ENCODE results near the gene EXOC3L1.

Gene EXOC3L1

GRCh38 chr16:67230809-67231660 lies 41.1 kb upstream of the EXOC3L1 start:
- FAIRE-seq (peak; percentile 35), DNase-seq (ENCODE audit: insufficient read length, low spot score) (no peak)
- peak; percentile 15 for TF ChIP-seq POLR2AphosphoS5 (IDR thresholded peaks at IDR 0.05; ENCODE audit: low read depth, low read length)
- no peak for TF ChIP-seq POLR2A (IDR thresholded peaks at IDR 0.05; ENCODE audit: low read depth, low read length)
- TF ChIP-seq POU2F2 (IDR thresholded peaks at IDR 0.05; ENCODE audit: low read depth, low read length): peak; percentile 62

DNA sequence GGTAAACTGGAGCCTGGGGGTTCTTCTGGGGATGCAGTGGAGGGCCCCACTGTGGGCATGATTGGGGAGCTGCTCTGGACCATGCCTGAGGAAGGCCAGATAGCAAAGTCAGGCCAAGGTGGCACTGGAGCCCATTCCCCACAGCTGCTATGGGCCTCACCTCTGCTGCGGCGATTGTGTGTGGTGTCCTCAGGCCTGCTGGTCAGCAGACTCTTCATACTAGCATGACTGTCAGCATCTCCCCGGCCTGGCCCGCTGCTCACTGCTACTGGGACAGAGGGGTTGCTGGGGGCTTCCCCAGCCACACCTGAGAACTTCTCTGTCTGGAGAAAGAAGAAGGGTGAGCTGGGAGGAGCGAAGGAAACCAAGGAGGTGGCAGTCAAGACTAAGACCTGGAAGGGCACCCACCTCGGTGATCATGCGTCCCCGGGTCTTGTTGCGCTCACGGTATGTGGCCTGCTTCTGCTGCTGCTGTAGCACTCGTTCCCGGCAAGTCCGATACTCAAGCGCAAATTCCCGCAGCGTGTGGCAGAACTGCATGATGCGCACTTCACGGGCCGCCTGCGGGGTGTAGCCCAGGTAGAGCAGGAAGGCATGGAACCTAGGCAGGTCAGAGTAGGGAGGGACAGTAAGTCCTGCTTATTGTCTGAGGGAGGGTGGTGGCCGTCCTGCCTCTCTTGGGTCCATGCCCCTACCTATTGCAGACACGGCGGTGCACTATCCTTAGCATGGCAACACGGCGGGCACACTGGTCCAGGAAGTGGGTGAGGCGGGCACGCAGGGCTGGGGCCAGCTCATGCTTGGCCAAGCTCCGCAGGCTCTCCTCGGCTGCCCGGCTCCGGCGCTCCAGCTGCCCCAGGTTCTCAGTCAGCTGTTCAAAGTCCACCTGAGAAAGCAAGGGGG lies 40.2 kb upstream of the EXOC3L1 start:
- no peak for DNase-seq (ENCODE audit: insufficient read length, low spot score)
- TF ChIP-seq POU2F2 (IDR thresholded peaks at IDR 0.05; ENCODE audit: low read depth, low read length) (no peak), SPI1 (IDR thresholded peaks at IDR 0.05; ENCODE audit: low read depth, low read length) (no peak), POLR2A (IDR thresholded peaks at IDR 0.05; ENCODE audit: low read depth, low read length) (0 out of 2 replicates have a peak, but pooled peaks have one; percentile 27), TAF1 (IDR thresholded peaks at IDR 0.05; ENCODE audit: low read depth, low read length) (no peak)
- FAIRE-seq: no peak

- DNase-seq (ENCODE audit: insufficient read length, low spot score): no peak
- no peak for FAIRE-seq
- TF ChIP-seq POU2F2 (IDR thresholded peaks at IDR 0.05; ENCODE audit: low read depth, low read length): no peak
- TF ChIP-seq POLR2AphosphoS5 (IDR thresholded peaks at IDR 0.05; ENCODE audit: low read depth, low read length): no peak
- no peak for TF ChIP-seq PAX5 (IDR thresholded peaks at IDR 0.05; ENCODE audit: insufficient read depth, low read length, severe bottlenecking)
- TF ChIP-seq TAF1 (IDR thresholded peaks at IDR 0.05; ENCODE audit: low read depth, low read length): no peak
- no peak for TF ChIP-seq POLR2A (IDR thresholded peaks at IDR 0.05; ENCODE audit: low read depth, low read length)
- TF ChIP-seq SPI1 (IDR thresholded peaks at IDR 0.05; ENCODE audit: low read depth, low read length): no peak
These were observed 39.0 kb upstream of the EXOC3L1 start for GRCh38 chr16:67228905-67229304.

DNA sequence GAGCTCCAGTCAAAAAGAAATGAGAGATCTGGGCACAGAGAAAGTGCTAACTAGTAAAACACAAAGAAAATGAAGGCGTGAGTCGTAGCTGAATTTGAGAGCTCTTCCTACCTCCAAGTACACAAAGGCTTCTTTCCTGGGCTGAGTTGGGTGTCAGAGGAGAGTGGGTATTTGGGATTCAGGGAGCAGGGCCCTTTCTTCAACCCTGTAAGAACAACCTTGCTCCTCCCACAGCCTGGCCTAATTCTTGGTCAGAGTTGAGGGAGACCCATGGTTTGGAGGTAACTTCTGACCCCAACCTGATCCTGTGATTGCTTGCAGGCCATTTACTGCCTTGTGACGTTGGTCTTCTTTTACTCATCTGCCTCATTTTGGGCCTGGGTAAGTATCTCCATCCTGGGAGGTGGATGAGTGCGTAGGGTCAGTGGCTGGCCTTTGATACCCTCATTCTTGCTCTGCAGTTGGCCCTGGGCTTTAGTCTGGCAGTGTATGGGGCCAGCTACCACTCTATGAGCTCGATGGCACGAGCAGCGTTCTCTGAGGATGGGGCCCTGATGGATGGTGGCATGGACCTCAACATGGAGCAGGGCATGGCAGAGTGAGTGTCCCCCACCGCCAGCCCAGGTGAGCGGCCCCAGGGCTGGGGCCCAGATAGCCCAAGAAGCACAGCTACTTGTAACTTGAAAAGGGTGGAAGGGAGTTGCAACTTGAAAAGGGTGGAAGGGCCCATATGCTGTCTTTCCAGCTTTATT lies 38.3 kb upstream of the EXOC3L1 start:
- no peak for TF ChIP-seq POLR2AphosphoS5 (IDR thresholded peaks at IDR 0.05; ENCODE audit: low read depth, low read length)
- TF ChIP-seq POLR2A (IDR thresholded peaks at IDR 0.05; ENCODE audit: low read depth, low read length): 0 out of 2 replicates have a peak, but pooled peaks have one; percentile 9
- DNase-seq (ENCODE audit: insufficient read length, low spot score) (no peak), FAIRE-seq (no peak)

- TF ChIP-seq TAF1 (IDR thresholded peaks at IDR 0.05; ENCODE audit: low read depth, low read length): no peak
- peak; percentile 45; the same call in 1 of the 2 replicates for TF ChIP-seq POLR2A (IDR thresholded peaks at IDR 0.05; ENCODE audit: low read depth, low read length)
- TF ChIP-seq POLR2AphosphoS5 (IDR thresholded peaks at IDR 0.05; ENCODE audit: low read depth, low read length): no peak
- no peak for TF ChIP-seq SPI1 (IDR thresholded peaks at IDR 0.05; ENCODE audit: low read depth, low read length)
- TF ChIP-seq POU2F2 (IDR thresholded peaks at IDR 0.05; ENCODE audit: low read depth, low read length): no peak
- no peak for TF ChIP-seq PAX5 (IDR thresholded peaks at IDR 0.05; ENCODE audit: insufficient read depth, low read length, severe bottlenecking)
- FAIRE-seq: peak; percentile 45
These were observed 37.6 kb upstream of the EXOC3L1 start for GRCh38 chr16:67227567-67227921.

DNA sequence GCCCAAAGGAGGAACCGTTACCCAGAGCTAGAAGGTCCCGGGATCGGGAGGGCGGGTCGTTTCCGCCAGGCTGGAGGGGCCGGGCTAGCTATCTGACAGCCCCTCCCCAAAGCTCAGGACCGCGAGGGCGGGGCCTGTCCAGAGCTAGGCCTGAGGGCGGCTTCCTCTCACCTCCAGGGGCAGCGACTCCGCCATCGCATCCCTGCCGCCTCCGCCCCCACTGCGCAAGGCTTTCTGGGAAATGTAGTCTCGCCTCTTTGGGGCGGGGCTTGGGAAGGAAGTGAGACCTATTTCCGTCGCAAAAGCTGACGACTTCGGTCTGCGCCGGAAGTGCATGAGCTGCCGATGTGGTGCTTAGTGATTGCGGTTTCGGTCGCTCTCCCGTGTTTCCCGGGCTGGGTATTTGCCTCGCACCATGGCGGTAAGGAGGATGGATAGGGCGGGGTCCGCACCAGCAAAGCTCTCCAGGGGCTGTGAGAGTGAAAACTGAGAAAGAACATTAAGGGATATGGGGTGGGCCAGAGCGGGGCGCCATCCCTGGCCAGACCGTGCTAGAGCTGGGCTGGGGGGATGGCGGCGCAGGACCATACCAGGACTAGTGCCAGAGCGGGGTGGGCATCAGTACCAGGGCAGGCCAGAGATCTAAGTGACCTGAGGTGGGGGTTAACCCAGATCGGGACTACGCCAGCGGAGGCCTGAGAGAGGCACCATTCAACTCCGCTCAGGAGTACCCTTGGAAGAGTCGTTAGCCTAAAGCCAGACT lies 37.0 kb upstream of the EXOC3L1 start, which contains the start of gene TMEM208:
Gene TMEM208, plus strand, starts transcription at position 327 of the 763 bp plus-strand sequence. Its CDS starts 89 bp downstream, at position 416.
- FAIRE-seq (peak; percentile 97), DNase-seq (ENCODE audit: insufficient read length, low spot score) (peak; percentile 97)
- TF ChIP-seq PAX5 (IDR thresholded peaks at IDR 0.05; ENCODE audit: insufficient read depth, low read length, severe bottlenecking): no peak
- TF ChIP-seq POLR2AphosphoS5 (IDR thresholded peaks at IDR 0.05; ENCODE audit: low read depth, low read length): peak; percentile 87
- TF ChIP-seq SPI1 (IDR thresholded peaks at IDR 0.05; ENCODE audit: low read depth, low read length): peak; percentile 66
- TF ChIP-seq TAF1 (IDR thresholded peaks at IDR 0.05; ENCODE audit: low read depth, low read length): peak; percentile 65; the same call in 1 of the 2 replicates
- peak; percentile 80; the same call in 1 of the 2 replicates for TF ChIP-seq POLR2A (IDR thresholded peaks at IDR 0.05; ENCODE audit: low read depth, low read length)
- peak; percentile 76 for TF ChIP-seq POU2F2 (IDR thresholded peaks at IDR 0.05; ENCODE audit: low read depth, low read length)

More at GRCh38 chr16:67227567-67227921, 37.6 kb upstream of the EXOC3L1 start:
- no peak for DNase-seq (ENCODE audit: insufficient read length, low spot score)

GRCh38 chr16:67226295-67226803 lies 36.4 kb upstream of the EXOC3L1 start:
- FAIRE-seq: no peak
- no peak for DNase-seq (ENCODE audit: insufficient read length, low spot score)
- TF ChIP-seq SPI1 (IDR thresholded peaks at IDR 0.05; ENCODE audit: low read depth, low read length): no peak
- no peak for TF ChIP-seq POLR2A (IDR thresholded peaks at IDR 0.05; ENCODE audit: low read depth, low read length)
- TF ChIP-seq PAX5 (IDR thresholded peaks at IDR 0.05; ENCODE audit: insufficient read depth, low read length, severe bottlenecking): no peak
- no peak for TF ChIP-seq TAF1 (IDR thresholded peaks at IDR 0.05; ENCODE audit: low read depth, low read length)
- no peak for TF ChIP-seq POU2F2 (IDR thresholded peaks at IDR 0.05; ENCODE audit: low read depth, low read length)
- TF ChIP-seq POLR2AphosphoS5 (IDR thresholded peaks at IDR 0.05; ENCODE audit: low read depth, low read length): no peak

DNA sequence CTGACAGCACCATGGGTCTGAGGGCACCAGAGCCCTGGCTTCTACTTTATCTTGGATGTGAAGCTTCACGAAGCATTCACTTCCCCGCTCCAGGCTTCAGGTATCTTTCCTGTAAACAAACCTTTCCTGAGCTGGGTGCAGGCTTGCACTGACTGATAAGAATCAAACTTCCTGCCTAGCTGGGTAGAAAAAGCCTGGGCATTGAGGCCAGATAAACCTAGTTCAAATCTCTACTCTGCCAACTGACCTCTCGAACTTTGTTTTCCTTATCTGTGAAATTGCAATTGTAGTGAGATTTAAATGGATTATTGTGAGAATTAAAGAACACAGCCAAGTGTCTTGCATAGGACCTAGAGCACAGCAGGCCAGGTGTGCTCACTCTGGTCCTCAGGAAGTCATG lies 34.1 kb upstream of the EXOC3L1 start:
- DNase-seq (ENCODE audit: insufficient read length, low spot score) (no peak), FAIRE-seq (no peak)
- no peak for TF ChIP-seq POU2F2 (IDR thresholded peaks at IDR 0.05; ENCODE audit: low read depth, low read length)
- TF ChIP-seq PAX5 (IDR thresholded peaks at IDR 0.05; ENCODE audit: insufficient read depth, low read length, severe bottlenecking): no peak
- TF ChIP-seq POLR2A (IDR thresholded peaks at IDR 0.05; ENCODE audit: low read depth, low read length): no peak
